Left lung (tissue), 10 donors: ENCODE data around the gene RPL39L. TPM values are rescaled to one million over a fixed set of nuclear protein-coding genes. Genes with fewer than 3 reads are reported as not detected.

Source experiments
- ATAC-seq: fragments of 200-7000 bp; cut with Tn5 transposase; one replicate; pipeline ENCODE4 v1.9.1; 2020; ENCODE audit warnings: moderate library complexity
- DNase-seq, 4 donors: peaks; one replicate each; pipeline ENCODE4 v3.0.0-alpha.2; 2013 to 2020
- H3K27ac ChIP-seq, 2 donors: fragments of 200-600 bp; sonication (generic) in 1 of 2; one replicate each; pipeline versions ENCODE4 v1.5.0 to v1.8.0; 2020 to 2021
- H3K27me3 ChIP-seq, 2 donors: fragments of 200-600 bp; sonication (generic) in 1 of 2; one replicate each; pipeline versions ENCODE4 v1.5.0 to v1.8.0; 2020 to 2021
- H3K36me3 ChIP-seq, 2 donors: fragments of 200-600 bp; sonication (generic) in 1 of 2; one replicate each; pipeline versions ENCODE4 v1.5.0 to v1.8.0; 2020 to 2021
- H3K4me1 ChIP-seq, 2 donors: fragments of 200-600 bp; one replicate each; pipeline ENCODE4 v1.8.0; 2021
- H3K4me3 ChIP-seq, 2 donors: fragments of 200-600 bp; sonication (generic) in 1 of 2; one replicate each; pipeline versions ENCODE4 v1.5.0 to v1.8.0; 2020 to 2021; ENCODE audit warnings: mild to moderate bottlenecking in 1 of 2
- H3K9me3 ChIP-seq, 2 donors: fragments of 200-600 bp; sonication (generic) in 1 of 2; one replicate each; pipeline versions ENCODE4 v1.5.0 to v1.8.0; 2020 to 2021
- CTCF ChIP-seq, 2 donors: fragments of 200-600 bp; sonication (generic) in 1 of 2; IDR thresholded peaks; one replicate each; pipeline versions ENCODE4 v1.5.0 to v1.8.0; 2021; ENCODE audit warnings: antibody characterized with exemption in 2 of 2
- intact Hi-C, 2 donors: fragments of 100-400 bp; cut with DNase I; formaldehyde crosslinking; loops; one replicate each; pipeline versions ENCODE4 v1.11.2 to v1.14.2; 2022
- polyA plus RNA-seq, 6 donors: library from polyadenylated mRNA; unstranded; fragments of 120-200 nt; gene quantifications; one replicate each; pipeline ENCODE4 v1.2.1, GENCODE V29; 2013; ENCODE audit not compliant: insufficient read length in 6 of 6
- total RNA-seq, 2 donors: library from RNA; stranded (reverse); fragmentation: NEBNext Ultra II Directional; extraction: Animal tissue kit (Norgen Biotek cat#: 25700); gene quantifications; one replicate each; pipeline ENCODE4 v1.2.1, GENCODE V29; 2021
- donor health status: DM: no; HTN: yes; CAD: no.
- donor health status: DM: no; HTN: no; CAD: no.

The RPL39L gene
- total and polyA plus RNA-seq, 8 donors, result 7.4 to 19.9 (median 13.5) TPM

GRCh38 chr3:187104933-187105332 lies 34.4 kb downstream of the RPL39L start:
- H3K4me3 ChIP-seq, result no peak overlapping the region
- no peak for TF ChIP-seq CTCF (IDR thresholded peaks at IDR 0.05)
- ATAC-seq (no peak), DNase-seq (no peak)
- no peaks in the 10 kb centered on the region for H3K36me3 ChIP-seq
- intact Hi-C loops, result no loop called here
- peaks cover 11 to 15% of the 10 kb centered on the region in 2 donors for H3K4me1 ChIP-seq
- no peaks in the 10 kb centered on the region for H3K27me3 ChIP-seq
- no peak overlapping the region for H3K27ac ChIP-seq
- H3K9me3 ChIP-seq, result no peaks in the 10 kb centered on the region

- Histone ChIP-seq H3K4me3 (no peak overlapping the region), H3K27me3 (no peaks in the 10 kb centered on the region), H3K36me3 (no peaks in the 10 kb centered on the region), H3K9me3 (no peaks in the 10 kb centered on the region), H3K4me1 (peaks cover 11 to 15% of the 10 kb centered on the region in 2 donors), H3K27ac (no peak overlapping the region)
- no peak for ATAC-seq
- intact Hi-C loops, result no loop called here
- DNase-seq, result no peak
- no peak for TF ChIP-seq CTCF (IDR thresholded peaks at IDR 0.05)
Measured at GRCh38 chr3:187104342-187104741, 35.0 kb downstream of the RPL39L start.

GRCh38 chr3:187103251-187103650 lies 36.0 kb downstream of the RPL39L start:
- Histone ChIP-seq H3K4me3 (no peak overlapping the region), H3K4me1 (peaks cover 11 to 15% of the 10 kb centered on the region in 2 donors), H3K9me3 (no peaks in the 10 kb centered on the region), H3K36me3 (no peaks in the 10 kb centered on the region), H3K27me3 (no peaks in the 10 kb centered on the region), H3K27ac (no peak overlapping the region)
- DNase-seq, result peak in 1 of 4 donors; percentile 53
- intact Hi-C loops, result no loop called here
- ATAC-seq, result no peak
- no peak for TF ChIP-seq CTCF (IDR thresholded peaks at IDR 0.05)

GRCh38 chr3:187102073-187102634 lies 37.1 kb downstream of the RPL39L start:
- TF ChIP-seq CTCF (IDR thresholded peaks at IDR 0.05), result no peak
- Histone ChIP-seq H3K36me3 (no peaks in the 10 kb centered on the region), H3K27me3 (no peaks in the 10 kb centered on the region), H3K9me3 (no peaks in the 10 kb centered on the region), H3K27ac (peak overlapping the region; percentile 51 to 69), H3K4me3 (peak overlapping the region; percentile 14 to 23), H3K4me1 (peaks cover 11 to 15% of the 10 kb centered on the region in 2 donors)
- ATAC-seq, result peak; percentile 37
- intact Hi-C loops, result no loop called here
- DNase-seq, result no peak

GRCh38 chr3:187101184-187102072 lies 37.9 kb downstream of the RPL39L start:
- peak overlapping the region; percentile 14 to 23 for H3K4me3 ChIP-seq
- H3K27me3 ChIP-seq, result no peaks in the 10 kb centered on the region
- H3K36me3 ChIP-seq, result no peaks in the 10 kb centered on the region
- no peak for TF ChIP-seq CTCF (IDR thresholded peaks at IDR 0.05)
- H3K27ac ChIP-seq, result peak overlapping the region; percentile 51 to 69
- DNase-seq, result peak; percentile 51 to 71 (median 64)
- intact Hi-C loops, result no loop called here
- H3K9me3 ChIP-seq, result peaks cover 0 to under 1% of the 10 kb centered on the region in 2 donors
- H3K4me1 ChIP-seq, result peaks cover 11 to 15% of the 10 kb centered on the region in 2 donors
- peak; percentile 86 for ATAC-seq
